Erythroblast (primary cell): ENCODE measurements around the gene NBPF3.
"Not testable (repeated sequence)": the region's sequence is repeated elsewhere in the genome, so short reads cannot be mapped to it uniquely, and the experiment has no call there.

Experiments used
- DNase-seq, 2 experiments: peaks; one replicate each; lab custom pipeline; 2025; lab: John Stamatoyannopoulos, UW
- GATA1 ChIP-seq: IDR thresholded peaks from 2 replicates; pipeline ENCODE4 v1.6.1; 2011; ENCODE audit warnings: low read depth, mild to moderate bottlenecking, control low read depth, low read length, moderate library complexity
- POLR2A ChIP-seq: IDR thresholded peaks from 2 replicates; pipeline ENCODE4 v1.6.1; 2011; ENCODE audit warnings: mild to moderate bottlenecking, low read length

NBPF3 gene, protein sequence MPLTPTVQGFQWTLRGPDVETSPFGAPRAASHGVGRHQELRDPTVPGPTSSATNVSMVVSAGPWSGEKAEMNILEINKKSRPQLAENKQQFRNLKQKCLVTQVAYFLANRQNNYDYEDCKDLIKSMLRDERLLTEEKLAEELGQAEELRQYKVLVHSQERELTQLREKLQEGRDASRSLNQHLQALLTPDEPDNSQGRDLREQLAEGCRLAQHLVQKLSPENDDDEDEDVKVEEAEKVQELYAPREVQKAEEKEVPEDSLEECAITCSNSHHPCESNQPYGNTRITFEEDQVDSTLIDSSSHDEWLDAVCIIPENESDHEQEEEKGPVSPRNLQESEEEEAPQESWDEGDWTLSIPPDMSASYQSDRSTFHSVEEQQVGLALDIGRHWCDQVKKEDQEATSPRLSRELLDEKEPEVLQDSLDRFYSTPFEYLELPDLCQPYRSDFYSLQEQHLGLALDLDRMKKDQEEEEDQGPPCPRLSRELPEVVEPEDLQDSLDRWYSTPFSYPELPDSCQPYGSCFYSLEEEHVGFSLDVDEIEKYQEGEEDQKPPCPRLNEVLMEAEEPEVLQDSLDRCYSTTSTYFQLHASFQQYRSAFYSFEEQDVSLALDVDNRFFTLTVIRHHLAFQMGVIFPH

DNA sequence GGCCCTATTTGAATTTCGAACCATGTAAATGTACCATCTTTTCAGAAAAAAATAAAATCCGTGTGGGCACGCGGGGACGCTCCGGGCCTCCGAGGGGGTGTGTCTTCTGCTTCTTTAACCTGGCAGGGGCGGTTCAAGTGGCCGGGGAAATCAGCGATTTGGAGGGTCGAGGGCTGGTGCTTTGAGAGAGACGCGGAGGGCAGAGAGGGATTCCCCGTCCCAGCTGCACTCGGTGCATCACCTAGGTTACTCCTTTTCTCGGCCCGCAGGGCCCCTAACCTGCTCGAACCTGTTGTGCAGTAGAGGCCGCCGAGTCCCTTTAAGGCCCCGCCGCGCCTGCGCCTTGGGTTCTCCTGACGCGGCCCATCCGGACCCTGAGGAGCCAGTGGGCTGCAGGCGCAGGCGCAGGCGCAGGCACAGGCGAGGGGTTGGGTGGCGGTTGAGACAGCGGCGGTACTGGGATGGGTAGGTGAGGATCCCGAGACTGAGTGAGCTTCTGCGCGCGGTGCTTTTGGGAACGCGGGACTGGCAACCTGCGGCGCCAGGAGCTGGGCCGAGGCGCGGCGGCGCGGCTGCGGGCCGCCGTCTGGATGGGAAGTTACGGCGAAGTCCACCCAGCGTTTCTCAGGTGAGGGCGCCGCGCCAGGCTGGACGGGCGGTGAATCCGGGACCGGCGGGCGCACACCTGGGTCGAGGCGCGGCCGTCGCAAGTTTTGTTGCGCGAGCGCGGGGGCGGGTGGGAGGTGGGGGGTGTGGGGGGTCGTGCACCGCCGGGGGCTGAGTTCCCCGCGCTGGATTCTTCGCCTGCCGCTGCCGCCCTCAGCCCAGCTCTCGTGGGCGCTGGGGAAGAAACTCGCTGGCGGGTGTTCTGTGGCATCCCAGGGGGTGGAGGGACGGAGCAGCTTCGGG, at the start of gene NBPF3:
TSS of gene NBPF3 (plus strand) at position 417 of the 909 bp plus-strand sequence. CDS start 4,950 bp downstream, outside the sequence.
- no peak for TF ChIP-seq POLR2A
- TF ChIP-seq GATA1, result no peak
- peak in 1 of 2 experiments; percentile 90 for DNase-seq

DNA sequence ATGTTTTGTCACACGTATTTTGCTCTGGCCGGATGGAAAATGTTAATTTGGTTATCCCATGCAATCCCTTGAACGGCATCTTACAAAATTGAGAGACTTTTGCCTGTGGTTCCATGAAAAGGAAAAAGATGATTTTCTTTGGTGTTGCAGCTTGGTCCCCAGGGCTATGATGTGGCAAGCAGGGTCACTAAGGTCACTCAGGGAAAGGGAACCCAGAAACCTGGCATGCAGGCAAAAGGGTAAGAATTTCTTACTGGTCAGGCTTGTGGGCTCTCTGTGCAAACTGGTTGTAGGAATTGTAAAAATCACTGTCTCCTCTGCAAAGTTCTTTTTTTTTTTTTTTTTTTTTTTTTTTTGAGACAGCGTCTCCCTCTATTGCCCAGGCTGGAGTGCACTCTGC, 48.4 kb upstream of the NBPF3 start:
- no peak for TF ChIP-seq POLR2A
- no peak for TF ChIP-seq GATA1
- DNase-seq, result no peak

DNA sequence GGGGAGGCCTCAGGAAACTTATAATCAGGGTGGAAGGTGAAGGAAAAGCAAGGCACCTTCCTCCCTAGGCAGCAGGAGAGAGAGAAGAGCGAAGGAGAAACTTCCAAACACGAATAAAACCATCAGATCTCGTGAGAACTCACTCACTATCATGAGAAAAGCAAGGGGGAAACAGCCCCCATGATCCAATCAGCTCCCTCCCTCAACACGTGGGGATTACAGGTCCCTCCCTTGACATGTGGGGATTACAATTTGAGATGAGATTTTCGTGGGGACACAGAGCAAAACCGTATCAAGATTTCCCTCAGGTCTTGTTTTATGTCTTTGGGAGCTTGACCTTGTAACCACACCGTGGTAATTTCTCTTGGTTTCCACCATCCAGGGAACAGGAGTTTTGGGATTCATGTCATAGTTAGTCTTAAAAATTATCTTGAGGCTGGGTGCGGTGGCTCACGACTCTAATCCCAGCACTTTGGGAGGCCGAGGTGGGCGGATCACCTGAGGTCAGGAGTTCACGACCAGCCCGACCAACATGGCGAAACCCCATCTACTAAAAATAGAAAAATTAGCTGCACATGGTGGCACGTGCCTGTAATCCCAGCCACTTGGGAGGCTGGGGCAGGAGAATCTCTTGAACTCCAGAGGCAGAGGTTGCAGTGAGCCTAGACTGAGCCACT, 47.2 kb upstream of the NBPF3 start:
- TF ChIP-seq GATA1, result no peak
- no peak for TF ChIP-seq POLR2A
- no peak for DNase-seq

- no peak for DNase-seq
- TF ChIP-seq POLR2A, result no peak
- no peak for TF ChIP-seq GATA1
These were observed 43.4 kb upstream of the NBPF3 start for GRCh38 chr1:21396516-21396915.

DNA sequence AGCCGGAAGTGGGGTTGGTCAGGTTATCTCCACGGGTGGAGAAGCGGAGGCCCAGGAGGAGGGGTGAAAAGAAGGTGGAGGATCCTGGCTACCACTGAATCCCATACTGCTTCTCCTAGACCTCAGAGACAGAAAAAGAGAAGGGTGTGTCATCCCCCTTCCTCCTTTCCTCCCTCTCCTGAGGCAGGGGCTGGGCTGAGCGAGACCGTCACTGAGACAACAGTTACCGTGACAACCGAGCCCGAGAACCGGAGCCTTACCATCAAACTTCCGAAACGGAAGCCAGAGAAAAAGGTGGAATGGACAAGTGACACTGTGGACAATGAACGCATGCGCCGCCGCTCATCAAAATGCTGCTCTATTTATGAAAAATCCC, 42.1 kb upstream of the NBPF3 start:
- no peak for DNase-seq
- TF ChIP-seq GATA1 (no peak), POLR2A (no peak)

DNA sequence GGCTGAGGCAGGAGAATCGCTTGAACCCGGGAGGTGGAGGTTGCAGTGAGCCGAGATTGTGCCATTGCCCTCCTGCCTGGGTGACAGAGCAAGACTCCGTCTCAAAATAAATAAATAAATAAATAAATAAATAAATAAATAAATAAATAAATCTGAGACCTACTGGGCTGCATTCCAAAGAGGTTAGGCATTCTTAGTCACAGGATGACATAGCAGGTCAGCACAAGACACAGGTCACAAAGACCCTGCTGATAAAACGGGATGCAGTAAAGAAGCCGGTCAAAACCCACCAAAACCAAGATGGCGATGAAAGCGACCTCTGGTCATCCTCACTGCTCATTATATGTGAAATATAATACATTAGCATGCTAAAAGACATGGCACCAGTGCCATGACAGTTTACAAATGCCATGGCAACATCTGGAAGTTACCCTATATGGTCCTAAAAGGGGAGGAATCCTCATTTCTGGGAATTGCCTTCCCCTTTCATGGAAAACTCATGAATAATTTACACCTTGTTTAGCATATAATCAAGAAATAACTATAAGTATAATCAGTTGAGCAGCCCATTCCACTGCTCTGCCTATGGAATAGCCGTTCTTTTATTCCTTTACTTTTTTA, 38.1 kb upstream of the NBPF3 start:
- DNase-seq, result not testable (repeated sequence)

DNA sequence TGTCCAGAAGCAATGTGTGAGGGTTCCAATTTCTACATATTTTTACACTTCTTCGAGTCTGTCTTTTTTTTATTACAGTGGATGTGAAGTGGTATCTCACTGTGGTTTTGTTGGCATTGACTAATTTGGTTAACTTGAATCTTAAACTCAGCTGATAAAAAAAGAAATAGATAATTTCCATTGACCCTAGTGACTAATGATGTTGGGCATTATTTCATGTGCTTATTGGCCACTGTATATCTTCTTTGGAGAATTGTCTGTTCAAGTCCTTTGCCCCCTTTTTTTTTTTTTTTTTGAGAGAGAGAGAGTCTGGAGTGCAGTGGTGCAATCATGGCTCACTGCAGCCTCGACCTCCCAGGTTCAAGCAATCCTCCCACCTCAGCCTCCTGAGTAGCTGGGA, 33.3 kb upstream of the NBPF3 start:
- TF ChIP-seq POLR2A, result no peak
- TF ChIP-seq GATA1, result no peak
- DNase-seq, result no peak

GRCh38 chr1:21409897-21410296, 30.0 kb upstream of the NBPF3 start:
- not testable (repeated sequence) for DNase-seq

DNA sequence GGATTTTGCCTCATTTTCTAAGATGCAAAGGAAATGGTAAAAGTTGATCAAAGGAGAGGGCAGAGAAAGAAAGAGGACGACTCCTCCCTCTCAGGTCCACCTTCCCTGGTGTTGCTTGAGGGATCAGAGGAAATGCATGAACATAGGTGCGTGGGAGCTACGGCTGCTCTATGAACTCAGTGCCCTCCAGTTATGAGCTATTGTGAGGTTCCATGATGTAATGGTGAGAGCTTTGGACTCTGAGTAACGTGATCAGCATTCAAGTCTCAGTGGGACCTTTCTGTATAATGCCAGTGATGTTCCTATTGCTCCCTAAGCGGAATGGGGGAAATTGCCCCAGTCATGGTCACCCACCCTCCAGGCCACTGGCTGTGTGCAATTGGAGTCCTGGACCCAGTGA, 25.9 kb upstream of the NBPF3 start:
- TF ChIP-seq POLR2A (no peak), GATA1 (no peak)
- DNase-seq, result no peak

DNA sequence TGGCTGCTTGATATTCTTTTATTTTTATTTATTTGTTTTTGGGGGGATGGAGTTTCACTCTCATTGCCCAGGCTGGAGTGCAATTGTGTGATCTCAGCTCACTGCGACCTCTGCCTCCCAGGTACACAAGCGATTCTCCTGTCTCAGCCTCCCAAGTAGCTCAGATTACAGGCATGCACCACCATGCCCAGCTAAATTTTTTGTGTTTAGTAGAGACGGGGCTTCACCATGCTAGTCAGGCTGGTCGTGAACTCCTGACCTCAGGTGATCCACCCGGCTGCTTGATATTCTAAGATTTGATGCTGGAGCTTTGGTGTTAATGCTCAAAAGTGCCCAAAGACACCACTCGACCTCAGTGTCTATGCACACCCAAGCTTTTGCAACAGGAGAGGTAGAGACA, 19.6 kb upstream of the NBPF3 start:
- DNase-seq, result not testable (repeated sequence)

GRCh38 chr1:21421307-21421706, 18.6 kb upstream of the NBPF3 start:
- DNase-seq, result not testable (repeated sequence)

GRCh38 chr1:21427798-21428480, 12.0 kb upstream of the NBPF3 start:
- DNase-seq, result not testable (repeated sequence)

DNA sequence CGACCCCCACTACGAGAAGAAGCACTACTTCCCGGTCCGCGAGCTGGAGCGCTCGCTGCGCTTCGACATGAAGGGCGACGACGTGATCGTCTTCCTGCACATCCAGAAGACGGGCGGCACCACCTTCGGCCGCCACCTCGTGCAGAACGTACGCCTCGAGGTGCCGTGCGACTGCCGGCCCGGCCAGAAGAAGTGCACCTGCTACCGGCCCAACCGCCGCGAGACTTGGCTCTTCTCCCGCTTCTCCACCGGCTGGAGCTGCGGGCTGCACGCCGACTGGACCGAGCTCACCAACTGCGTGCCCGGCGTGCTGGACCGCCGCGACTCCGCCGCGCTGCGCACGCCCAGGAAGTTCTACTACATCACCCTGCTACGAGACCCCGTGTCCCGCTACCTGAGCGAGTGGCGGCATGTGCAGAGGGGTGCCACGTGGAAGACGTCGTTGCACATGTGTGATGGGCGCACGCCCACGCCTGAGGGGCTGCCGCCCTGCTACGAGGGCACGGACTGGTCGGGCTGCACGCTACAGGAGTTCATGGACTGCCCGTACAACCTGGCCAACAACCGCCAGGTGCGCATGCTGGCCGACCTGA, 11.4 kb upstream of the NBPF3 start:
- not testable (repeated sequence) for DNase-seq

DNA sequence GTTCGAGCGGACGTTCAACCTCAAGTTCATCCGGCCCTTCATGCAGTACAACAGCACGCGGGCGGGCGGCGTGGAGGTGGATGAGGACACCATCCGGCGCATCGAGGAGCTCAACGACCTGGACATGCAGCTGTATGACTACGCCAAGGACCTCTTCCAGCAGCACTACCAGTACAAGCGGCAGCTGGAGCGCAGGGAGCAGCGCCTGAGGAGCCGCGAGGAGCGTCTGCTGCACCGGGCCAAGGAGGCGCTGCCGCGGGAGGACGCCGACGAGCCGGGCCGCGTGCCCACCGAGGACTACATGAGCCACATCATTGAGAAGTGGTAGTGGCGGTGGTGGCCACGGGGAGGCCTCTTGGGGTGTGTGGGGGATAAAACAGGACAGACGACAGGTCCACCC, 10.7 kb upstream of the NBPF3 start:
- DNase-seq, result not testable (repeated sequence)

- DNase-seq, result not testable (repeated sequence)
These were observed 9.1 kb upstream of the NBPF3 start for GRCh38 chr1:21430875-21431274.
